ENCODE results near the gene FADS1.
A peak's percentile ranks its signal among the peaks of the same experiment; 100 is the strongest.

Gene FADS1

GRCh38 chr11:61836193-61836592 is 19.4 kb upstream of the FADS1 start:
- H3K4me3 ChIP-seq (ENCODE audit: low read depth, low read length) = no peak overlapping the region
- TF ChIP-seq CTCF (IDR thresholded peaks at IDR 0.05; ENCODE audit: low read depth, low read length, missing control alignments) = no peak
- DNase-seq (ENCODE audit: low read depth) = no peak

GRCh38 chr11:61834278-61835048 is 17.7 kb upstream of the FADS1 start:
- no peak for TF ChIP-seq CTCF (IDR thresholded peaks at IDR 0.05; ENCODE audit: low read depth, low read length, missing control alignments)
- peak; percentile 85 for DNase-seq (ENCODE audit: low read depth)
- peak overlapping the region; percentile 26 for H3K4me3 ChIP-seq (ENCODE audit: low read depth, low read length)

- DNase-seq (ENCODE audit: low read depth) = no peak
- peak overlapping the region; percentile 26; the same call in 1 of the 2 replicates for H3K4me3 ChIP-seq (ENCODE audit: low read depth, low read length)
- TF ChIP-seq CTCF (IDR thresholded peaks at IDR 0.05; ENCODE audit: low read depth, low read length, missing control alignments) = no peak
These were observed 17.1 kb upstream of the FADS1 start for GRCh38 chr11:61833926-61834277.

GRCh38 chr11:61833471-61833870 is 16.7 kb upstream of the FADS1 start:
- no peak for TF ChIP-seq CTCF (IDR thresholded peaks at IDR 0.05; ENCODE audit: low read depth, low read length, missing control alignments)
- no peak for DNase-seq (ENCODE audit: low read depth)
- no peak overlapping the region; the same call in 1 of the 2 replicates for H3K4me3 ChIP-seq (ENCODE audit: low read depth, low read length)

GRCh38 chr11:61832754-61833153 is 16.0 kb upstream of the FADS1 start:
- no peak for DNase-seq (ENCODE audit: low read depth)
- no peak for TF ChIP-seq CTCF (IDR thresholded peaks at IDR 0.05; ENCODE audit: low read depth, low read length, missing control alignments)
- H3K4me3 ChIP-seq (ENCODE audit: low read depth, low read length) = no peak overlapping the region

- DNase-seq (ENCODE audit: low read depth) = no peak
- TF ChIP-seq CTCF (IDR thresholded peaks at IDR 0.05; ENCODE audit: low read depth, low read length, missing control alignments) = no peak
- H3K4me3 ChIP-seq (ENCODE audit: low read depth, low read length) = no peak overlapping the region; the same call in 1 of the 2 replicates
These were observed 15.4 kb upstream of the FADS1 start for GRCh38 chr11:61832207-61832606.

Measured in GM12864 (cell line).